Lung (tissue), 12 donors: ENCODE measurements around the gene HMBS. TPM values are rescaled to one million over a fixed set of nuclear protein-coding genes. Genes with fewer than 3 reads are reported as not detected.

ENCODE experiments used
- ATAC-seq: fragments of 200-7000 bp; cut with Tn5 transposase; one replicate; pipeline ENCODE4 v1.9.1; 2020; ENCODE audit warnings: moderate number of reproducible peaks; ENCODE audit not compliant: insufficient read depth, low FRiP score
- DNase-seq, 3 donors: peaks; one replicate each; pipeline ENCODE4 v3.0.0-alpha.2; 2013 to 2017
- H3K27ac ChIP-seq, 2 donors: one replicate each; pipeline ENCODE4 v1.5.1; 2013; ENCODE audit warnings: mild to moderate bottlenecking in 2 of 2, moderate library complexity in 2 of 2, control low read depth in 1 of 2, inconsistent platforms in 1 of 2, low read depth in 1 of 2, low read length in 1 of 2
- H3K27me3 ChIP-seq, 3 donors: one replicate each; pipeline ENCODE4 v1.5.1; 2013; ENCODE audit warnings: low read length in 2 of 3; ENCODE audit not compliant: control insufficient read depth in 3 of 3, insufficient read depth in 3 of 3
- H3K36me3 ChIP-seq, 4 donors: one replicate each; pipeline ENCODE4 v1.5.1; 2013; ENCODE audit warnings: low read length in 4 of 4, mild to moderate bottlenecking in 1 of 4, moderate library complexity in 1 of 4; ENCODE audit not compliant: control insufficient read depth in 4 of 4, insufficient read depth in 4 of 4
- H3K4me1 ChIP-seq, 5 donors: one replicate each; pipeline ENCODE4 v1.5.1; 2013; ENCODE audit warnings: low read length in 5 of 5, mild to moderate bottlenecking in 2 of 5, moderate library complexity in 1 of 5; ENCODE audit not compliant: control insufficient read depth in 5 of 5, insufficient read depth in 5 of 5
- H3K4me3 ChIP-seq: one replicate; pipeline ENCODE4 v1.5.1; 2013; ENCODE audit warnings: mild to moderate bottlenecking, control low read depth, moderate library complexity
- H3K9ac ChIP-seq, 2 donors: one replicate each; pipeline ENCODE4 v1.5.1; 2013; ENCODE audit warnings: low read length in 2 of 2, control low read depth in 1 of 2; ENCODE audit not compliant: insufficient read depth in 1 of 2
- H3K9me3 ChIP-seq, 4 donors: one replicate each; pipeline ENCODE4 v1.5.1; 2013; ENCODE audit warnings: low read length in 3 of 4, mild to moderate bottlenecking in 1 of 4, moderate library complexity in 1 of 4; ENCODE audit not compliant: control insufficient read depth in 4 of 4, insufficient read depth in 3 of 4
- CTCF ChIP-seq: IDR thresholded peaks from 2 replicates; pipeline ENCODE4 v1.5.1; 2012; ENCODE audit warnings: mild to moderate bottlenecking; ENCODE audit errors: control extremely low read depth, extremely low read depth
- WGBS, 2 donors: extraction: QIAGEN DNeasy Blood & Tissue Kit; methylation state at CpG; one replicate each; pipeline ENCODE4 v1.1.7; 2013; 5-methylcytosine and 5-hydroxymethylcytosine counted together
- polyA plus RNA-seq, 2 donors: library from polyadenylated mRNA; stranded (reverse); fragments of 200-250 nt; gene quantifications; one replicate each; pipeline ENCODE4 v1.2.1, GENCODE V29; 2013
- total RNA-seq, 2 donors: library from RNA; depleted of rRNA in 1 of 2; stranded (reverse); fragments of >200 nt in 1 of 2; gene quantifications; one replicate each; pipeline ENCODE4 v1.2.1, GENCODE V29; 2014 to 2021
- donor health status: control.
- donor health status: control.
- donor health status: Bipolar disorder and iron deficiency.
- donor health status: healthy.
- donor health status: DM: yes; HTN: yes; CAD: no.

Gene HMBS
- total and polyA plus RNA-seq, 4 donors = 11.7 to 33.3 (median 31.5) TPM

- Histone ChIP-seq H3K27me3 (no peaks in the 10 kb centered on the region), H3K9ac (no peak overlapping the region), H3K4me3 (peak overlapping the region; percentile 90), H3K36me3 (peaks cover 0 to 28% (median 3%) of the 10 kb centered on the region in 4 donors), H3K4me1 (peaks cover 0 to 19% (median 16%) of the 10 kb centered on the region in 5 donors), H3K27ac (peak overlapping the region in 1 of 2 donors; percentile 90), H3K9me3 (peaks cover 0 to 2% (median 0%) of the 10 kb centered on the region in 4 donors)
- no peak for DNase-seq
- WGBS, 2 donors = 12 to 16% methylated on average over 8 of the region's 8 CpGs
- ATAC-seq = no peak
- no peak for TF ChIP-seq CTCF
Measured at GRCh38 chr11:119108146-119108856, 23.6 kb downstream of the HMBS start.

GRCh38 chr11:119108857-119109221 is 24.2 kb downstream of the HMBS start:
- Histone ChIP-seq H3K4me1 (peaks cover 0 to 19% (median 16%) of the 10 kb centered on the region in 5 donors), H3K4me3 (no peak overlapping the region), H3K9ac (no peak overlapping the region), H3K36me3 (peaks cover 0 to 33% (median 4%) of the 10 kb centered on the region in 4 donors), H3K27me3 (no peaks in the 10 kb centered on the region), H3K9me3 (peaks cover 0 to 2% (median 0%) of the 10 kb centered on the region in 4 donors), H3K27ac (peak overlapping the region in 1 of 2 donors; percentile 56)
- DNase-seq = no peak
- no peak for TF ChIP-seq CTCF
- ATAC-seq = no peak
- 60 to 75% methylated on average over 2 of the region's 2 CpGs for WGBS, 2 donors

- DNase-seq (no peak), ATAC-seq (no peak)
- 90 to 93% methylated on average over 3 of the region's 3 CpGs for WGBS, 2 donors
Measured at GRCh38 chr11:119109843-119110242, 25.2 kb downstream of the HMBS start.

More at GRCh38 chr11:119109843-119110242, 25.2 kb downstream of the HMBS start:
- H3K36me3 ChIP-seq = peaks cover 0 to 39% (median 5%) of the 10 kb centered on the region in 4 donors
- no peak overlapping the region for H3K9ac ChIP-seq
- TF ChIP-seq CTCF = no peak
- H3K4me1 ChIP-seq = peaks cover 0 to 19% (median 16%) of the 10 kb centered on the region in 5 donors
- no peak overlapping the region for H3K4me3 ChIP-seq
- H3K9me3 ChIP-seq = no peaks in the 10 kb centered on the region
- H3K27me3 ChIP-seq = no peaks in the 10 kb centered on the region
- H3K27ac ChIP-seq = no peak overlapping the region
